HCT116 (cell line): ENCODE data around the gene ZBTB16. TPM values are rescaled to one million over a fixed set of nuclear protein-coding genes. Genes with fewer than 3 reads are reported as not detected.

ENCODE experiments used
- ATAC-seq: fragments of 200-7000 bp; cut with Tn5 transposase; 2 replicates; pipeline ENCODE4 v1.9.1; 2020; ENCODE audit warnings: mild to moderate bottlenecking, moderate library complexity
- BruUV-seq: library from RNA; stranded (reverse); fragments of 400-500 nt; replicated peaks from 2 replicates; lab custom pipeline; 2021; lab: Mats Ljungman, UMichigan
- CTCF ChIA-PET: fragments of 300-600 bp; sonication (Branson Sonifier 250); formaldehyde crosslinking; loops from one replicate; lab custom pipeline; 2021; ENCODE audit warnings: antibody characterized with exemption; lab: Charles Lee
- POLR2A ChIA-PET: fragments of 300-600, 350-600 bp; sonication (Branson Sonifier 250); formaldehyde crosslinking; loops from one replicate; lab custom pipeline; 2021; ENCODE audit warnings: antibody characterized with exemption; lab: Charles Lee
- RAD21 ChIA-PET, 2 experiments: fragments of 300-600 bp; sonication (Branson Sonifier 250); formaldehyde crosslinking; loops; one replicate each; lab custom pipeline; 2023; ENCODE audit warnings: low total read pairs in 2 of 2; ENCODE audit not compliant: uncharacterized antibody in 2 of 2, unreplicated experiment in 2 of 2, low non-redundant PET in 1 of 2; lab: Charles Lee
- DNase-seq: peaks from one replicate; pipeline ENCODE4 v3.0.0-alpha.2; 2010; ENCODE audit warnings: low read depth, low spot score
- H2AFZ ChIP-seq: fragments of 200-600 bp; shearing (Covaris generic), sonication (generic); 2 replicates; pipeline ENCODE4 v1.6.1; 2017; ENCODE audit warnings: low read depth, mixed run types, mixed read lengths, antibody characterized with exemption, low read length; ENCODE audit not compliant: poor library complexity, severe bottlenecking
- H3K27ac ChIP-seq: 2 replicates; pipeline ENCODE4 v1.5.1; 2012; ENCODE audit warnings: low read depth, low read length
- H3K27me3 ChIP-seq: fragments of 200-600 bp; sonication (generic); 2 replicates; pipeline ENCODE4 v1.6.1; 2016; ENCODE audit warnings: mixed run types, low read length, mixed read lengths; ENCODE audit not compliant: insufficient read depth
- H3K36me3 ChIP-seq, 2 experiments: fragments of 200-500 bp in 1 of 2; fragments of 200-600 bp in 1 of 2; sonication (Bioruptor generic) in 1 of 2; sonication (generic) in 1 of 2; 2 replicates each; pipeline versions ENCODE4 v1.5.1 to v1.6.1; 2014 to 2016; ENCODE audit warnings: low read length in 2 of 2, inconsistent platforms in 1 of 2, mixed read lengths in 1 of 2, mixed run types in 1 of 2; ENCODE audit not compliant: insufficient read depth in 2 of 2, control insufficient read depth in 1 of 2
- H3K4me1 ChIP-seq, 2 experiments: fragments of 200-600 bp in 1 of 2; sonication (generic) in 1 of 2; 2 replicates each; pipeline versions ENCODE4 v1.5.1 to v1.6.1; 2012 to 2017; ENCODE audit warnings: low read length in 2 of 2, inconsistent platforms in 1 of 2, mild to moderate bottlenecking in 1 of 2, mixed read lengths in 1 of 2, mixed run types in 1 of 2, moderate library complexity in 1 of 2; ENCODE audit not compliant: insufficient read depth in 2 of 2, control insufficient read depth in 1 of 2
- H3K4me2 ChIP-seq: fragments of 200-600 bp; sonication (generic); 2 replicates; pipeline ENCODE4 v1.6.1; 2017; ENCODE audit warnings: mixed run types, low read length, mixed read lengths
- H3K4me3 ChIP-seq, 2 experiments: fragments of 200-600 bp in 1 of 2; sonication (generic) in 1 of 2; replicated peaks in 1 of 2; 2 replicates each; pipeline ENCODE4 v1.5.1; 2011 to 2016; ENCODE audit warnings: low read length in 2 of 2, control low read depth in 1 of 2, low read depth in 1 of 2, mild to moderate bottlenecking in 1 of 2, mixed read lengths in 1 of 2, mixed run types in 1 of 2
- H3K79me2 ChIP-seq: fragments of 200-600 bp; sonication (generic); 2 replicates; pipeline ENCODE4 v1.6.1; 2017; ENCODE audit warnings: mild to moderate bottlenecking, mixed run types, low read length, moderate library complexity, mixed read lengths; ENCODE audit not compliant: insufficient read depth
- H3K9ac ChIP-seq: fragments of 200-600 bp; sonication (generic); 2 replicates; pipeline ENCODE4 v1.6.1; 2016; ENCODE audit warnings: low read length, mixed read lengths
- H3K9me2 ChIP-seq: fragments of 200-600 bp; sonication (generic), shearing (Covaris generic); 2 replicates; pipeline ENCODE4 v1.6.1; 2017; ENCODE audit warnings: mixed run types, mild to moderate bottlenecking, moderate library complexity; ENCODE audit not compliant: insufficient read depth
- H3K9me3 ChIP-seq, 2 experiments: fragments of 200-500 bp in 1 of 2; fragments of 200-600 bp in 1 of 2; sonication (Bioruptor generic) in 1 of 2; sonication (generic) in 1 of 2; 2 replicates each; pipeline ENCODE4 v1.6.1; 2014 to 2017; ENCODE audit warnings: low read length in 2 of 2, mixed read lengths in 2 of 2, inconsistent platforms in 1 of 2, low read depth in 1 of 2, mild to moderate bottlenecking in 1 of 2, mixed run types in 1 of 2, moderate library complexity in 1 of 2; ENCODE audit not compliant: control insufficient read depth in 1 of 2, insufficient read depth in 1 of 2
- H4K20me1 ChIP-seq: fragments of 200-600 bp; sonication (generic), shearing (Covaris generic); 2 replicates; pipeline ENCODE4 v1.6.1; 2017; ENCODE audit warnings: mixed run types, mild to moderate bottlenecking, moderate library complexity; ENCODE audit not compliant: insufficient read depth
- CBX3 ChIP-seq: IDR thresholded peaks from 2 replicates; pipeline ENCODE4 v1.6.1; 2012; ENCODE audit warnings: low read depth
- ELF1 ChIP-seq: IDR thresholded peaks from 2 replicates; pipeline ENCODE4 v1.6.1; 2012; ENCODE audit warnings: low read depth, borderline replicate concordance
- EZH2phosphoT487 ChIP-seq: fragments of 200-600 bp; IDR thresholded peaks from 2 replicates; pipeline ENCODE4 v1.6.1; 2018; ENCODE audit warnings: antibody characterized with exemption, borderline replicate concordance
- FOSL1 ChIP-seq: IDR thresholded peaks from 2 replicates; pipeline ENCODE4 v1.6.1; 2012; ENCODE audit warnings: low read depth
- JUND ChIP-seq: IDR thresholded peaks from 2 replicates; pipeline ENCODE4 v1.6.1; 2012
- MAX ChIP-seq: IDR thresholded peaks from 2 replicates; pipeline ENCODE4 v1.6.1; 2012
- POLR2AphosphoS5 ChIP-seq: IDR thresholded peaks from 2 replicates; pipeline ENCODE4 v1.6.1; 2011; ENCODE audit warnings: mild to moderate bottlenecking, low read depth, low read length, moderate library complexity
- RAD21 ChIP-seq: IDR thresholded peaks from 2 replicates; pipeline ENCODE4 v1.6.1; 2012; ENCODE audit warnings: low read depth, mild to moderate bottlenecking
- SIN3A ChIP-seq: IDR thresholded peaks from 2 replicates; pipeline ENCODE4 v1.6.1; 2012; ENCODE audit warnings: low read depth
- SP1 ChIP-seq: IDR thresholded peaks from 2 replicates; pipeline ENCODE4 v1.6.1; 2012; ENCODE audit warnings: low read depth
- TCF7L2 ChIP-seq: IDR thresholded peaks from 2 replicates; pipeline ENCODE4 v1.7.0; 2011; ENCODE audit warnings: borderline replicate concordance, inconsistent platforms; ENCODE audit not compliant: insufficient read depth, insufficient read length; ENCODE audit errors: extremely low read depth
- YY1 ChIP-seq: IDR thresholded peaks from 2 replicates; pipeline ENCODE4 v1.6.1; 2011; ENCODE audit warnings: low read length, low read depth, moderate library complexity, mild to moderate bottlenecking; ENCODE audit not compliant: insufficient replicate concordance; ENCODE audit errors: extremely low read depth
- ZFX ChIP-seq: fragments of 450-650 bp; IDR thresholded peaks from 2 replicates; pipeline ENCODE4 v1.6.1; 2017
- ZNF274 ChIP-seq: fragments of 200-500 bp; sonication (Bioruptor generic); IDR thresholded peaks from 2 replicates; pipeline ENCODE4 v1.6.1; 2014; ENCODE audit warnings: mild to moderate bottlenecking, low read depth, low read length, inconsistent platforms
- intact Hi-C: fragments of 100-400 bp; cut with micrococcal nuclease; formaldehyde crosslinking; loops from 2 replicates; pipeline ENCODE4 v1.10.0; 2022
- total RNA-seq: library from RNA; stranded (reverse); gene quantifications from one replicate; pipeline ENCODE4 v1.2.1, GENCODE V29; 2021; ENCODE audit not compliant: unreplicated experiment
- TF ChIP-seq, protein P1 (sequence below): IDR thresholded peaks from 2 replicates; pipeline ENCODE4 v1.6.1; 2012

The ZBTB16 gene
- total RNA-seq, 1 experiment from 2014 or later: 0.30 TPM

- POLR2A ChIA-PET: no interaction called here
- H3K27me3 ChIP-seq: peaks cover 21% of the 10 kb centered on the region
- H3K4me3 ChIP-seq: no peak overlapping the region
- RAD21 ChIA-PET: no interaction called here
- no peak overlapping the region for H3K27ac ChIP-seq
- peaks cover 0 to 4% of the 10 kb centered on the region in 2 experiments; a peak in 1 of 4 replicates for H3K4me1 ChIP-seq
- no peak for ATAC-seq
- intact Hi-C loops: no loop called here
- no peaks in the 10 kb centered on the region for H3K36me3 ChIP-seq
- CTCF ChIA-PET: no interaction called here
- no TSS peak for BruUV-seq
- H4K20me1 ChIP-seq: no peaks in the 10 kb centered on the region
- H2AFZ ChIP-seq: no peak overlapping the region
- no peaks in the 10 kb centered on the region for H3K79me2 ChIP-seq
- H3K4me2 ChIP-seq: no peak overlapping the region
- DNase-seq: no peak
- TF ChIP-seq SIN3A (no peak), ELF1 (no peak), YY1 (no peak), SP1 (no peak), RAD21 (no peak), FOSL1 (no peak), ZNF274 (no peak), JUND (no peak), CBX3 (no peak), EZH2phosphoT487 (no peak), TCF7L2 (no peak), ZFX (no peak), POLR2AphosphoS5 (no peak), MAX (no peak)
- TF ChIP-seq, protein P1, sequence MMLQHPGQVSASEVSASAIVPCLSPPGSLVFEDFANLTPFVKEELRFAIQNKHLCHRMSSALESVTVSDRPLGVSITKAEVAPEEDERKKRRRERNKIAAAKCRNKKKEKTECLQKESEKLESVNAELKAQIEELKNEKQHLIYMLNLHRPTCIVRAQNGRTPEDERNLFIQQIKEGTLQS: no peak
- no peaks in the 10 kb centered on the region for H3K9me3 ChIP-seq
- H3K9ac ChIP-seq: no peak overlapping the region
- no peaks in the 10 kb centered on the region for H3K9me2 ChIP-seq
Measured at GRCh38 chr11:114033066-114033465, 26.4 kb upstream of the ZBTB16 start.
